Fibroblast of villous mesenchyme (primary cell): ENCODE measurements around the gene PGLYRP2. TPM values are rescaled to one million over a fixed set of nuclear protein-coding genes. Genes with fewer than 3 reads are reported as not detected.

ENCODE experiments used
- DNase-seq: peaks from one replicate; pipeline ENCODE4 v3.0.0-alpha.2; 2010; ENCODE audit warnings: low read depth
- H3K4me3 ChIP-seq: 2 replicates; pipeline ENCODE4 v1.5.1; 2011; ENCODE audit warnings: low read depth, mild to moderate bottlenecking, low read length
- total RNA-seq: library from RNA; depleted of rRNA; stranded (reverse); fragments of >200 nt; gene quantifications from 2 replicates; pipeline ENCODE4 v1.2.3, GENCODE V29; 2012
- TF ChIP-seq, protein P1 (sequence below): IDR thresholded peaks from 2 replicates; pipeline ENCODE4 v1.5.1; 2012; ENCODE audit warnings: low read depth, mild to moderate bottlenecking, low read length; ENCODE audit not compliant: insufficient read depth

PGLYRP2 gene
- total RNA-seq, 1 donor: not detected

DNA sequence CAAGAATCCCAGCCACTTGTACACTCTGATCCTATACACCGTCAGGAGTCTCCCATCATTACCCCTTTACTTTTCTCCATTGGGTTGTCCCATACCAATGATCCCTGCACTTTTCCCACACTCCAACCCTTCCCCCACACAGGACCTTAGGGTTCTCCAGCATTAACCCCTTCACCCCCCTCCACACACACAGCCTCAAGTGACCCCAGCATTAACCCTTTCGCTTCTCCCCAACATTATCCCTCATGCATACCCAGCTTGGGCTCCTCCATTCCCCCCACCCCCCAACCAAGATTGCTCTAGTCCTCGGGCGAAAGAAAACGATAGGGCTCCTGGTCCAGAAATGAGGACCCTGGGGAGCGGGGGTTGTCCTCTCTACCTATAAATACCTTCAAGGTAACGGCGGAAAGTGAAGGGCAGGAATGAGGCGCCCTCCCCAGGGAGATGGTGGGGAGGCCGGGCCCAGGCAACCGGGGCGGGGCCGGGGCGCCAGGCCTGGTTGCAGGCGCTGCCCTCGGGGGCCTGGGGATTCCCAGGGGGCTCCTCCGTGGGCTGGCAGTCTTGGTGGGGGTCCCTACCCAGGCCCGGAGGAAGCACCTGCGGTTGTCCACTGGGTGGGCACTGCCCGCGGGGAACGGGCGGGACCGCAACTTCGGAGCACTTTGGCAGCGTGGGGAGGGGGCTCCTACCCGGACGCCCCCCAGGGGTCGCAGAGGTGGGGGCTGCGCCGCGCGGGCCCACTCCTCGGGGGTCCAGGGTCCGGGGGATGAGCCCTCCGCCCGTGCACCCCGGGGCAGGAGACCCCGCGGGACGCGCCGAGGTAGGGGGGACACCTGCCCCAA, 30.3 kb downstream of the PGLYRP2 start:
- TF ChIP-seq, protein P1, sequence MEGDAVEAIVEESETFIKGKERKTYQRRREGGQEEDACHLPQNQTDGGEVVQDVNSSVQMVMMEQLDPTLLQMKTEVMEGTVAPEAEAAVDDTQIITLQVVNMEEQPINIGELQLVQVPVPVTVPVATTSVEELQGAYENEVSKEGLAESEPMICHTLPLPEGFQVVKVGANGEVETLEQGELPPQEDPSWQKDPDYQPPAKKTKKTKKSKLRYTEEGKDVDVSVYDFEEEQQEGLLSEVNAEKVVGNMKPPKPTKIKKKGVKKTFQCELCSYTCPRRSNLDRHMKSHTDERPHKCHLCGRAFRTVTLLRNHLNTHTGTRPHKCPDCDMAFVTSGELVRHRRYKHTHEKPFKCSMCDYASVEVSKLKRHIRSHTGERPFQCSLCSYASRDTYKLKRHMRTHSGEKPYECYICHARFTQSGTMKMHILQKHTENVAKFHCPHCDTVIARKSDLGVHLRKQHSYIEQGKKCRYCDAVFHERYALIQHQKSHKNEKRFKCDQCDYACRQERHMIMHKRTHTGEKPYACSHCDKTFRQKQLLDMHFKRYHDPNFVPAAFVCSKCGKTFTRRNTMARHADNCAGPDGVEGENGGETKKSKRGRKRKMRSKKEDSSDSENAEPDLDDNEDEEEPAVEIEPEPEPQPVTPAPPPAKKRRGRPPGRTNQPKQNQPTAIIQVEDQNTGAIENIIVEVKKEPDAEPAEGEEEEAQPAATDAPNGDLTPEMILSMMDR: no peak
- no peak for DNase-seq
- peak overlapping the region; percentile 74 for H3K4me3 ChIP-seq

DNA sequence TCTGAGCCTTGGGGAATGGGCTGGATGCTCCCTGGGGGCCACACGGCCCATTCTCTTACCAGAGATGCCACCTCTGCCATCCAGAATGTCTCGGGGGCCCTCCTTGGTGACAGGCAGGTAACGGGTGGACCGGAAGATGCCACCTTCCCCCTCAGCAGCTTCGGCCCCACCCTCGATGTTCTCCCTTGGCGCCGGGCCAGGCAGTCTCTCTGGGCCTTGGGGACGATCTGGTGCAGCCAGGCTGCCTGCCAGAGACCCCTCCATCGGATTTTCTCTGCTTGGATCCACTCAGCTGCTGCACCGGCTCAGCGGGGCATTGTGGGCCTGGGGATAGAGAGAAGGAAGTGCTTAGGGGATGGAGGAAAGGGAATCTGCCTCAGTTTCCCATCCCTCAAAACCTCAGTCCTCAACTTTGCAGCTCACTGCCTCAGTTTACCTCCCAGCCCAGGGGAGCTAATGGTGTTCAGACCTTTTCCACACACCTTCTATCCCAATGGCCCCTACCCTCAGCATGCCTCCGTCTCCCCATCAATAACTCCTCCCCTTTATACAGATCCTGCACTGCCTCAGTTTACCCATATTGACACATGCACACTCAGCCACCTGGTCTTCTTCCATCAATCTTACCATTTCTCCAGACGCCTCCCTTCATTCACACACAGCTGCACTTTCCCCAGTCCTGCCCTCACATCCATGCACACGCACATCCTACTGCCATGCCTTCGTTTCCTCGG, 31.1 kb downstream of the PGLYRP2 start:
- peak overlapping the region; percentile 74 for H3K4me3 ChIP-seq
- DNase-seq: no peak
- TF ChIP-seq, protein P1: no peak

DNA sequence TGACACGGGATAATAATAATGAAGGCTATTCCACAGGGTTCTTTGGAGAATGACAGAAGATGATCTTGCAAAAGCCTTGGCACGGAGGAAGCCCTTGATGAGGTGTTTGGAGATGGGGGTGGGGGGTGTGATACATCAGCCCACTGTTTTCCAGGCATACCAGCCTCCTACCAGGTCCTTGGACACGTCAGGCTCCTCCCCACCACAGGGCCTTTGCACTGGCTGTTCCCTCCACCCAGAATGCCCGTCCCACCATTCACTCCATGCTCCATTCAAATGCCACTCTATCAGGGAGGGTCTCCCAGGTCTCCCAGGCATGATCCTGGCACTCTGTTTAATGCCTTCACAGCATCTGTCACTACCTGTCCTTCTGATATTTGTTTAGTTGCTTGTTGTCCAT, 32.2 kb downstream of the PGLYRP2 start:
- H3K4me3 ChIP-seq: no peak overlapping the region
- no peak for DNase-seq
- TF ChIP-seq, protein P1: no peak

DNA sequence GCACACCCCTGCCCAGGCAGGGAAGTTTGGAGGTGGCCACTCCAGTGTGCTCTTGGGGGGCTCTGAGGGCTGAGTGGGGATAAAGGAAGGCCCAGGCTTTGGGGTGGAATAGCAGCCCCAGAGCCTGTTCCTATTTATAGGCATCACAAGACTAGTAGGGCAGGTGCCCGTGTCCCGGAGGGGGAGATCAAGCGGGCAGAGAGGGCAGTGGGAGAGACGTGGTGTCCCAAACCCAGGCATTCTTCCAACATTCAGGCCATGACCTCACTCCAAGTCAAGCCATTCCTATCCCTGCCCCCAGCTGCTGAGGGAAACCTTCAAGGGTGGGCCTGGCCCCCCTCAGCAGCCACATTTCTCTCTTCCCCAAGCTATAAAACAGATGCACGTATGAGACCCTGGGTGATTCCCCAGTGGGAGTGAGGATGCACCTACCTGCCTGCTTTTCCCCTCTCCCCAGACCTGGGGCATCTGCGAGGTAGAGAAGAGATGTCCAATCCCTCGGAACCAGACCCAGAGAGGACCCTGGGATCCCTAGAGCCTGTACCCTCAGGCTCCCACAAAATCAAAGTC, 33.4 kb downstream of the PGLYRP2 start:
- TF ChIP-seq, protein P1: no peak
- no peak for DNase-seq
- no peak overlapping the region for H3K4me3 ChIP-seq

DNA sequence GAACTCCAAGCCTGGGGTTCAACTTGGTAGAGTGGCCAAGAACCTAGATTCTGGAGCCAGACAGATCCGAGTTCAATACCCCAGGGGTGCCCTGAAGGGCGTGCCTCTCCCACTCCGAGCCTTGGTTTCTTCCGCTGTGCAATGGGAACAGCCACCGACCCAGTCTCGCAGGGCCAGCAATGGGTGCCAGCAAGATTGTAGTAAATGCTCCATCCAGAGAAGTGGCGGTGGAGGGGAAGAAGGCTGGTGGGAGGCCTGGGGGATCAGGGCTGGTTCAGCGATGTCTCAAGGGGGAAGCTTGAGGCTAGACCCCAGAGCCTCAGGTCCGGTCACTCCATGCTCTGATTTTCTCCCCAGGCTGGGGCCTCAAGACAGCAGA, 34.1 kb downstream of the PGLYRP2 start:
- no peak overlapping the region for H3K4me3 ChIP-seq
- no peak for DNase-seq
- TF ChIP-seq, protein P1: no peak

DNA sequence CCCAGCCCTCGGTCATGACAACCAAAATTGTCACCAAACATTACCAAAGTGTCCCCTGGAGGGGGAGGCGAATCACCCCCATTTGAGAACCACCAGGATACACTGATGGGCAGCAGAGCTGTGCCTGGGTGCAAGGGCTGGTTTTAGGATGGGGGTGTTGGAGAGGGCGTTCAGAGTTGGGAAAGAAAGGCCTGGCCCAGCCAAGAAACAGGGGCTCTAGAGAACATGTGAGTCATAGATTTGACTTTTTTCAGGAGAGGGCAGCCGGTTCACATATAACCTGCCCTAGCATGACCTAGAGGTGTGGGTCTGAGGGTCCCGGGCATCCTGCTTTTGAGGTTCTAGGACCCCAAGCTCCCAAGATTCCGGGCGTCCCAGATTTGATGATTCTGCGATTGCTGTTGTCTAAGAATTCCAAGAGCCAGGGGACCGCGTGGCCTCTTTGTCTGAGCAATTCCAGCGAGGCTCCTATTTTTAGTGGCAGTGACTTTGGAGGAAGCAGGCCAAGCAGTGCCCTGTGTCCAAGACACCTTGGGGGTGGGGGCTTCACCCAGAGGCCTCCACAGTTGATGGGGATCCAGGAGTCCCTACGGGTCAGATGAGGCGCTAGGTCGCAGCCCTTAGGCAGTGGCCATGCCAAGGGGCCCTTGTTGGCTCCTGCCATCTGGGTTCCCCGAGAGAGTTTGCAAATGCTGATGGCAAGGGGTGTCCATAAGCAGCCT, 34.6 kb downstream of the PGLYRP2 start:
- no peak for DNase-seq

More for the DNA sequence above, 34.6 kb downstream of the PGLYRP2 start:
- TF ChIP-seq, protein P1: no peak
- no peak overlapping the region for H3K4me3 ChIP-seq
